ENCODE measurements around the gene COL19A1.
"Not testable (repeated sequence)": the region's sequence is repeated elsewhere in the genome, so short reads cannot be mapped to it uniquely, and the experiment has no call there.

Gene COL19A1

GRCh38 chr6:69900869-69901268 lies 34.5 kb downstream of the COL19A1 start:
- no peak for DNase-seq (ENCODE audit: low read depth in 3 of 3)

DNA sequence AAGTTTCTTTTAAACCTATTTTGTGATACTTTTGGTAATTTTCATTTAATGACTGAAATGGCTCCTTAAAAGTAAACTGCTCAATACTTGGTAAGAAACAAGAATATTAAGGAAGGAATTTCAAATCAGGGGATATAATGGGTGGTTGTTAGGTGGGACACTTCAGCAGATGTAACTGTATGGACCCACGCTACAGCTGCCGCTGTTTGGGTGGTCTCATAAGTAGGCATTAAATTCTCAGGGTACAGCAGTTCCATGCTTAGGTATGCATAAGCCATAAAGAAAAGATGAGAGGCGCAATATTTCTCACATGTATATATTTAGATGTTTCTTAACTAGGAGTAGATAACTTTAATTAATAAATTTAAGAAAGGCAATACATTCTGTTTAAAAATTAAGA lies 35.0 kb downstream of the COL19A1 start:
- no peak for DNase-seq (ENCODE audit: low read depth in 3 of 3)

GRCh38 chr6:69907981-69908498 lies 41.7 kb downstream of the COL19A1 start:
- DNase-seq (ENCODE audit: low read depth in 3 of 3) = no peak

DNA sequence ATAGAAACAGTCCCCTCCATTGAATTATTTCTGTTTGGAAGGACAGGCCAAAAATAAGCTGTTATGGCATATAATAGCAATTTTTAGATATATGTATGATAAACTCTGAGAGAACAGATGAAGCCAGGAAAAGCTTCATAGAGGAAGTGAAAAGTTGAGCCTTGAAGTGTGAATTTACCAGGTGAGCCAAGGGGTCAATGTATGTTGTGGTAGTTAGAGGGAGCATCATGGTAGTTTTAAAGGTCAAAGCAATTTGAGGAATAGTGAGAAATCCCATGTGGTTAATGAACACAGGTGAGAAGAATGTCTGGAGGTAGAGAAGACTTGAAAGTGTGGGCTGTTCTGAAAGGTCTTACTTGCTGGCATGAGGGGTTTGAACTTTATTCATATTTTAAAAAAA lies 47.0 kb downstream of the COL19A1 start:
- no peak for DNase-seq (ENCODE audit: low read depth in 3 of 3)

- no peak for DNase-seq (ENCODE audit: low read depth in 3 of 3)
Measured at GRCh38 chr6:69914015-69914485, 47.7 kb downstream of the COL19A1 start.

DNA sequence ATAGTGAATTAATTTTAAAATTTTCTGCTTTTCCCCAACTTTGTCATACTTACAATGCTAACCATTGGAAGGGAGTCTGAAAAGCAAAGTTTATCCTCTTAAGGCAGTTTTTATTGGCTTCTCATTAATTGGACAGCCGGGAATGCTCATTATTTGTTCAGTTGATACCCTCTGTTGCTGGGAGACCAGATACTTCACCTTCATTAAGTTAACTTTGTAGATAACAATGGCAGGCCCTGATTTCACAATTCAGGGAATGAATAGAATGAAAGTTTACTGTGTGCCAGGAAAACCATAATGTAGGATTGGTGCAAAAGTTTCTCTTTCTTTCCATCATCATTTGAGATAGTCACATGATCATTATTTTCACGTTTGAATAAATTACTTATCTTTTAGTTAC lies 49.0 kb downstream of the COL19A1 start:
- no peak for DNase-seq (ENCODE audit: low read depth in 3 of 3)

DNA sequence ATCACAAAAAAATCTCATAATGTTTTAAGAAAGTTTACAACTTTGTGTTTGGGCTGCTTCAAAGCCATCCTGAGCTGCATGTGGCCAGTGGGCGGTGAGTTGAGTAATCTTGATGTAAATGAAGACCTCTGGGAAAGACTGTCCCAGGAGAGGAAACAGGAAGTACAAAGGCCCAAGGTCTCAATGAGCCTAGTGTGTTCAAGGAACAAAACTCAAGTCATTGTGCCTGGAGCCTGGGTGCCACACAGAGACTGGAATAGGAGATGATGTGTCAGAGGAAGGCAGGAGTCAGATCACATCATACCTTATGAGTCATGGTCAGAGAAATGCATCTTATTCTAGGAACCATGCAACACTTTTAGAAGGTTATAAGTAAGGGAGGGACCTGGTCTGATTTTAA lies 51.5 kb downstream of the COL19A1 start:
- DNase-seq (ENCODE audit: low read depth in 3 of 3) = no peak

GRCh38 chr6:69918813-69919475 lies 52.6 kb downstream of the COL19A1 start:
- DNase-seq (ENCODE audit: low read depth in 3 of 3) = no peak

DNA sequence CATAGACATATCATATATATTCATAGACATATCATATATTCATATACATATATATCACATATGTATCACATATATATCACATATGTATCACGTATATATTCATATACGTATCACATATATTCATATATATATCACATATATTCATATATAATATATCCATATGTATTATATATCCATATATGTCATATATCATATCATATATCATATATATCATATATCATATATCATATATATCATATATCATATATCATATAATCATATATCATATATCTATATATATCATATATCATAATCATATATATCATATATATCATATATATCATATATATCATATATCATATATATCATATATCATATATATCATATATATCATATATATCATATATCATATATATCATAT lies 54.7 kb downstream of the COL19A1 start:
- DNase-seq (ENCODE audit: low read depth in 3 of 3) = not testable (repeated sequence)

GRCh38 chr6:69921611-69922010 lies 55.3 kb downstream of the COL19A1 start:
- DNase-seq (ENCODE audit: low read depth in 3 of 3) = not testable (repeated sequence)

- DNase-seq (ENCODE audit: low read depth in 3 of 3) = no peak
Measured at GRCh38 chr6:69926745-69927144, 60.4 kb downstream of the COL19A1 start.

DNA sequence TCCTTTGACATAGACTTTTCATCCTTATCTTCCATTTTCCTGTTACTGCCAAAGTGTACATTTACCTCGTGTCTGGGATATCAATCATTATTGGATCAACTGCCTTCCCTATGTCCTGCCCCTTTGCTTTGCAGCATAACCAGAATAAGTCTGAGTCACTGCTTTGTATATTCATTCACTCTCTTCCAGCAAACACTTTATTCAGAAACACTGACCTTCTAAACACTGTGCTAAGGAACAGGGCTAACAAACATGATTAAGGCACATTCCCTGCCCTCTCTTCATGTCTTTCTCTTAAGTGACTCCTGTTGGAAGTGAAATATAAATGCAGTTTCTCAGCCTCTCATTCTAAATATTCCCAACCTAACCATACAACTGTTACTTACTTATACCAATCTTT lies 66.9 kb downstream of the COL19A1 start:
- no peak for DNase-seq (ENCODE audit: low read depth in 3 of 3)

DNA sequence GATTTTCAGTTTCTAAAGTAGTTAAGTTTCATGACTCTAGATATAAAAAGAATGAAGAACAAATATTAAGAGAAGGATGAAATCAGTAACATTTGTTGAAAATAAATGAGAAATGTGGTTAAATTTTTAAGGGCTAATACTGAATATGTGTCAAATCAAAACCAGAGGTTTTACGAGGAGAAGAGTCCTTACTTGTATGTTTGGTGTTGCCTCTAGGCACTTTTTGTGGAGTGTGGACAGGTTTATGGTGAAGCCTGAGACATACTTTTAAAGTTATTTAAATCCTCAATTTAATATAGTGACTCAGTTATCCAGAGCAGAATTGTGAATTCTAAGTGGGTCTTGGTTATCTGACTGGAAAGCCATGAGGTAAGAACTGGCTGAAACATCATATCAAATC lies 68.7 kb downstream of the COL19A1 start:
- no peak for DNase-seq (ENCODE audit: low read depth in 3 of 3)

DNA sequence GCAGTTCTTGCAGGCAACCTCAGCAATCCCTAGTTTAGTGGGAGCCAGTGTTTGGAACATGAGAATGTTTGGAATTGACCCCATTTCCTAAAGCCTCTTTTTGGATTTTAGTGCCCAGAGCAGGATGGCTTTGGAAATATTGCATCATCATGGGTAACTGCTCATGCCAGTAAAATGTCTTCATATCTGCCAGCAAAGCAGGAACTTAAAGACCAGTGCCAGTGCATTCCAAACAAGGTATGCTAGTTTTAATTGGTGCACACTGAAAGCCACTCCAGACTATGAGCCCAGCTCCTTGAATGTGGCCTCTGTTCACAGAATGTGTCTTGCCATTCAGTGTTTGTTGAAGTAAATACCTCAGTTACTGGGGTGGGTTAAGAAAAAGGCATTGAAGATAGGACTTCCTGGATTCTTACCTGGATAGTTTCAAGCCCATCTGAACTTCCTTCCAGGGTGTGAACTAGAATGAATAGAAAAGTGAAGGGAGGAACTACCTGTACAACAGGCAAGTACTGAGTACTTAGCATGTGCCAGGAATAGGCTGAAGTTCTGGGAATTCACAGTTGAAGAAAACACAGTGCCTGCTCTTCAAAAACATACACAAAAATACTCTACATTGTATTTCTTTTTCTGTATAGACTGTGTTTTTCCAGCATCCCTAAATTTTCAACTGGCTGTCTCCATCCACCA lies 70.5 kb downstream of the COL19A1 start:
- no peak for DNase-seq (ENCODE audit: low read depth in 3 of 3)

GRCh38 chr6:69937402-69938136 lies 71.2 kb downstream of the COL19A1 start:
- DNase-seq (ENCODE audit: low read depth in 3 of 3) = no peak

- no peak for DNase-seq (ENCODE audit: low read depth in 3 of 3)
Measured at GRCh38 chr6:69942485-69942884, 76.1 kb downstream of the COL19A1 start.

DNA sequence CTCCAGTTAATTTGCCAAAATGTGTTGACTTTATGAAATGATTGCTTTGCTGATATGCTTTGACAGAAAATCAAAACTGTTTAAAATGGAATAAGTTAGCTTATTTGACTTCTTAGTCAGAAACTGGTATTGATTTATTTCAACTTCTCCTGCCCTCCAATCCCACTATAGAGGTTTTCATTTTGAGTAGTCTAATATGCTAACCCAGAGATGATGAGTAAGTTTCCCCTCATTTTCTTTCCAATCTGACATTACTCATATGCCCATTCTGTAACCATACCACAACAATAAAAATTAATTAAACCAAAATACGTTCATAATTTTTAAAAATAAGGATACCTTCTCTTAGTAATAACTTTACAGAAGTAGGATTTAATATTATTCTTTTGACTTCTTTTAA lies 78.8 kb downstream of the COL19A1 start:
- DNase-seq (ENCODE audit: low read depth in 3 of 3) = no peak

DNA sequence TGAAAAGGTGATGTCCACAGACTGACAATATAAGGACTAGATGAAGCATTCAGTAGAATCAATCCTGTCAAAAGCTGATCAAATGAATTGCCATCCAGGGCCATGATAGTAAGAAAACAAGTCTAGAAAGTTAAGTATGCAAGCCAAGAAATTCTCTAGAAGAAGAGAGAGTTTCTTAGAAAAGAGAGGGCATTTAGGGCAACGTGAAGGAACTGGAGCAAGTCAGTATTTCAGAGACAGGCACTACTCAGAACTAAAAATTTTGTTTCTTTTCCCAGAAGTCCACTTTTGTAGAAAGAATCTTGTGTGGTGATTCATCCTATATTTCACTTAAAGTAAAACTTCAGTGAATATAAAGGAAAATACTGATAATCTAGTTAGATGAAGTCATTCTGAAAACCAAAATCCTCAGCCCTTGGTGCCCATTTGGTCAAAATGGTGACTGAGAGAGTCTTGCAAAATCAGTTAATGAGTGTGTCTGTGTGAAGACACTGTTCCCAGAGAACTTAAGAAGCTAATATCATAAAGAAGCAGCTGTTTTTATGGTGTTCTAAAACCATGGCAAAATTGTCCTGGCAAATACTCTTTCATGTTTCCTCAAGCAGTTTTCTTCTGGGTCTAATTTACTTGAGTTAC lies 82.2 kb downstream of the COL19A1 start:
- no peak for DNase-seq (ENCODE audit: low read depth in 3 of 3)

GRCh38 chr6:69953491-69953890 lies 87.1 kb downstream of the COL19A1 start:
- DNase-seq (ENCODE audit: low read depth in 3 of 3) = no peak

DNA sequence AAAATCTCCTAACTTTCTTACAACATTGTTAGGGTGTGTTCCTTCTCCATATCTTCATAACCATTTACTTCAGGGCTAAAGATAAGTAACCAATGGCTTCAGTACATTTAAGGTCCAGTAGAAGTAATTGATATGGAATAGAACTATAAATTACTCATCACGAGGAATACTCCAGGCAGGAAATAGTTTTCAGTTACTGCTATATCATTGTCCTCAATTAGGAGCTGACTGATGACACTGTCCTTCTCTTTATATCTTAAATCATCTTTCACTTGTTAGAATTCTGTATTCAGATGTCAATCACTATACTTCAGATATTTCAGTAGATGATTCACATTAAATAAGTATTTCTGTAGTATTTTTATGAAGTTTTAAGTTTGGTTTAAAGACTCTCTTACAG lies 88.4 kb downstream of the COL19A1 start:
- no peak for DNase-seq (ENCODE audit: low read depth in 3 of 3)

- no peak for DNase-seq (ENCODE audit: low read depth in 3 of 3)
Measured at GRCh38 chr6:69957985-69958559, 91.7 kb downstream of the COL19A1 start.

GRCh38 chr6:69958978-69959377 lies 92.6 kb downstream of the COL19A1 start:
- DNase-seq (ENCODE audit: low read depth in 3 of 3) = no peak

Data from stimulated activated CD4-positive, alpha-beta T cell treated with anti-CD3 and anti-CD28 coated beads, TNF-alpha, amount 100 ng/mL, for 4 hours (primary cell).